Activated CD4-positive, CD25-positive, alpha-beta regulatory T cell treated with anti-CD3 and anti-CD28 coated beads, Interleukin-2, amount 50 U/mL, for 16 hours (primary cell): Measurements from ENCODE around the gene GABRA4.

Experiments
- DNase-seq: peaks from one replicate; pipeline ENCODE4 v3.0.0-alpha.2; 2020; ENCODE audit warnings: low read depth, low spot score

GABRA4 gene

GRCh38 chr4:46979283-46979682 lies 14.1 kb downstream of the GABRA4 start:
- DNase-seq: no peak

GRCh38 chr4:46977245-46977644 lies 16.1 kb downstream of the GABRA4 start:
- no peak for DNase-seq

GRCh38 chr4:46975812-46976553 lies 17.4 kb downstream of the GABRA4 start:
- no peak for DNase-seq

- no peak for DNase-seq
These were observed 18.4 kb downstream of the GABRA4 start for GRCh38 chr4:46974891-46975543.

GRCh38 chr4:46968847-46969246 lies 24.5 kb downstream of the GABRA4 start:
- DNase-seq: no peak

- DNase-seq: no peak
These were observed 25.8 kb downstream of the GABRA4 start for GRCh38 chr4:46967631-46968030.

- DNase-seq: no peak
These were observed 34.5 kb downstream of the GABRA4 start for GRCh38 chr4:46958742-46959488.

GRCh38 chr4:46956451-46956850 lies 36.9 kb downstream of the GABRA4 start:
- DNase-seq: no peak

GRCh38 chr4:46955601-46956000 lies 37.8 kb downstream of the GABRA4 start:
- DNase-seq: no peak

- no peak for DNase-seq
These were observed 38.7 kb downstream of the GABRA4 start for GRCh38 chr4:46954643-46955042.

- no peak for DNase-seq
These were observed 39.8 kb downstream of the GABRA4 start for GRCh38 chr4:46953564-46953963.

GRCh38 chr4:46952451-46952850 lies 40.9 kb downstream of the GABRA4 start:
- no peak for DNase-seq

- DNase-seq: no peak
These were observed 42.6 kb downstream of the GABRA4 start for GRCh38 chr4:46950826-46951225.

- DNase-seq: no peak
These were observed 43.6 kb downstream of the GABRA4 start for GRCh38 chr4:46949822-46950221.

GRCh38 chr4:46947541-46947940 lies 45.8 kb downstream of the GABRA4 start:
- DNase-seq: no peak

- no peak for DNase-seq
These were observed 46.4 kb downstream of the GABRA4 start for GRCh38 chr4:46946919-46947536.

GRCh38 chr4:46945062-46945461 lies 48.3 kb downstream of the GABRA4 start:
- DNase-seq: no peak

- DNase-seq: no peak
These were observed 49.0 kb downstream of the GABRA4 start for GRCh38 chr4:46944345-46944744.

- no peak for DNase-seq
These were observed 55.9 kb downstream of the GABRA4 start for GRCh38 chr4:46937493-46937892.

- no peak for DNase-seq
These were observed 58.7 kb downstream of the GABRA4 start for GRCh38 chr4:46934726-46935125.

GRCh38 chr4:46933686-46934085 lies 59.7 kb downstream of the GABRA4 start:
- no peak for DNase-seq

GRCh38 chr4:46931981-46932380 lies 61.4 kb downstream of the GABRA4 start:
- no peak for DNase-seq
